HepG2 (cell line): ENCODE measurements around the gene SNCAIP. TPM values are rescaled to one million over a fixed set of nuclear protein-coding genes. Genes with fewer than 3 reads are reported as not detected.

Experiments used
- ATAC-seq: fragments of 200-7000 bp; cut with Tn5 transposase; 3 replicates; pipeline ENCODE4 v1.9.1; 2020; ENCODE audit warnings: mild to moderate bottlenecking, moderate library complexity
- BruUV-seq: library from RNA; stranded (reverse); fragments of 400-500 nt; replicated peaks from 2 replicates; lab custom pipeline; 2021; lab: Mats Ljungman, UMichigan
- CTCF ChIA-PET: fragments of 300-600 bp; formaldehyde crosslinking; extraction: SDS; loops from one replicate; lab custom pipeline; 2021; ENCODE audit warnings: low total read pairs, inconsistent platforms, low intra/inter-chr PET ratio; lab: Yijun Ruan, JAX
- POLR2A ChIA-PET: fragments of 350-600 bp; sonication (Branson Sonifier 250); formaldehyde crosslinking; loops from one replicate; lab custom pipeline; 2020; ENCODE audit warnings: antibody characterized with exemption, inconsistent platforms; lab: Yijun Ruan, JAX
- DNase-seq: peaks from one replicate; pipeline ENCODE4 v3.0.0-alpha.2; 2015; ENCODE audit warnings: low spot score
- FAIRE-seq: peaks from 3 replicates; lab custom pipeline; 2011; peaks lifted over from hg19 to GRCh38; lab: Jason Lieb, UNC
- H2AFZ ChIP-seq: one replicate; pipeline ENCODE4 v1.6.1; 2011; ENCODE audit warnings: low read length, inconsistent platforms
- H3K27ac ChIP-seq: fragments of 300-600 bp; 3 replicates; pipeline ENCODE4 v1.8.0; 2011; ENCODE audit warnings: mixed run types, mild to moderate bottlenecking, mixed read lengths, low read length, inconsistent platforms; ENCODE audit not compliant: insufficient read depth; ENCODE audit errors: extremely low read length
- H3K27me3 ChIP-seq, 2 experiments: fragments of 200-600 bp in 1 of 2; 2 replicates in 1 of 2; 3 replicates in 1 of 2; pipeline versions ENCODE4 v1.6.0 to v1.8.0; 2011; ENCODE audit warnings: low read length in 2 of 2, mild to moderate bottlenecking in 2 of 2, moderate library complexity in 2 of 2, inconsistent platforms in 1 of 2; ENCODE audit not compliant: insufficient read depth in 2 of 2, control insufficient read depth in 1 of 2
- H3K36me3 ChIP-seq, 2 experiments: fragments of 200-600 bp in 1 of 2; replicated peaks in 1 of 2; 2 replicates in 1 of 2; 3 replicates in 1 of 2; pipeline versions ENCODE4 v1.5.1 to v1.8.0; 2011; ENCODE audit warnings: low read length in 2 of 2, inconsistent platforms in 1 of 2; ENCODE audit not compliant: insufficient read depth in 2 of 2, control insufficient read depth in 1 of 2
- H3K4me1 ChIP-seq: 2 replicates; pipeline ENCODE4 v1.5.1; 2012; ENCODE audit warnings: low read length, inconsistent platforms; ENCODE audit not compliant: insufficient read depth
- H3K4me2 ChIP-seq: 2 replicates; pipeline ENCODE4 v1.6.0; 2011; ENCODE audit warnings: low read depth, low read length, inconsistent platforms
- H3K4me3 ChIP-seq, 3 experiments: fragments of 200-600 bp in 1 of 3; sonication (generic), shearing (Covaris generic) in 1 of 3; replicated peaks in 1 of 3; 2 replicates each; pipeline ENCODE4 v1.5.1; 2011 to 2016; ENCODE audit warnings: low read length in 3 of 3, inconsistent platforms in 2 of 3, low read depth in 2 of 3, mild to moderate bottlenecking in 2 of 3, control low read depth in 1 of 3, mixed read lengths in 1 of 3; ENCODE audit not compliant: insufficient read depth in 1 of 3
- H3K79me2 ChIP-seq: one replicate; pipeline ENCODE4 v1.6.1; 2011; ENCODE audit warnings: low read length, inconsistent platforms; ENCODE audit not compliant: insufficient read depth
- H3K9ac ChIP-seq: 2 replicates; pipeline ENCODE4 v1.6.0; 2011; ENCODE audit warnings: mild to moderate bottlenecking, low read depth, low read length, inconsistent platforms; ENCODE audit not compliant: insufficient read depth
- H3K9me3 ChIP-seq: 2 replicates; pipeline ENCODE4 v1.5.1; 2012; ENCODE audit warnings: mild to moderate bottlenecking, low read length
- H4K20me1 ChIP-seq: 2 replicates; pipeline ENCODE4 v1.6.0; 2011; ENCODE audit warnings: inconsistent platforms, mild to moderate bottlenecking, low read length, moderate library complexity; ENCODE audit not compliant: insufficient read depth
- ADNP ChIP-seq: sonication (generic); formaldehyde crosslinking; IDR thresholded peaks from 2 replicates; pipeline ENCODE4 v1.4.0; 2020; ENCODE audit warnings: missing genetic modification reagents
- ATM ChIP-seq: fragments of 450-650 bp; IDR thresholded peaks from 2 replicates; pipeline ENCODE4 v1.7.1; 2017; ENCODE audit warnings: mild to moderate bottlenecking, borderline replicate concordance
- E2F2 ChIP-seq: sonication (generic); formaldehyde crosslinking; IDR thresholded peaks from 2 replicates; pipeline ENCODE4 v1.4.0; 2020; ENCODE audit warnings: missing genetic modification reagents, borderline replicate concordance
- E2F5 ChIP-seq: sonication (generic); formaldehyde crosslinking; conservative IDR thresholded peaks from 2 replicates; pipeline ENCODE4 v1.4.0; 2020; ENCODE audit warnings: missing genetic modification reagents
- ETV6 ChIP-seq: sonication (generic); formaldehyde crosslinking; conservative IDR thresholded peaks from 2 replicates; pipeline ENCODE4 v1.4.0; 2020; ENCODE audit warnings: missing genetic modification reagents
- GPBP1L1 ChIP-seq: sonication (generic); formaldehyde crosslinking; IDR thresholded peaks from 2 replicates; pipeline ENCODE4 v1.5.0; 2020; ENCODE audit warnings: mild to moderate bottlenecking, missing genetic modification reagents
- GTF2F1 ChIP-seq: fragments of 150-350 bp; IDR thresholded peaks from 2 replicates; pipeline ENCODE4 v1.6.1; 2014; ENCODE audit warnings: low read length
- HDAC1 ChIP-seq: sonication (generic); formaldehyde crosslinking; IDR thresholded peaks from 2 replicates; pipeline ENCODE4 v1.5.1; 2020; ENCODE audit warnings: mild to moderate bottlenecking, missing genetic modification reagents
- HNRNPLL ChIP-seq: fragments of 200-400 bp; formaldehyde crosslinking; IDR thresholded peaks from 2 replicates; pipeline ENCODE4 v1.6.1; 2017; ENCODE audit warnings: mild to moderate bottlenecking, low read depth, low read length; ENCODE audit not compliant: poor library complexity, severe bottlenecking
- KAT8 ChIP-seq: IDR thresholded peaks from 2 replicates; pipeline ENCODE4 v1.6.1; 2016; ENCODE audit warnings: missing genetic modification reagents, missing compliant biosample characterization
- MAFG ChIP-seq: sonication (generic); formaldehyde crosslinking; IDR thresholded peaks from 2 replicates; pipeline ENCODE4 v1.5.1; 2020; ENCODE audit warnings: mild to moderate bottlenecking, missing genetic modification reagents
- SAFB2 ChIP-seq: sonication (generic); formaldehyde crosslinking; IDR thresholded peaks from 2 replicates; pipeline ENCODE4 v1.5.1; 2020; ENCODE audit warnings: missing genetic modification reagents, low read depth, mild to moderate bottlenecking, borderline replicate concordance
- SMC3 ChIP-seq: IDR thresholded peaks from 2 replicates; pipeline ENCODE4 v1.6.1; 2011; ENCODE audit warnings: low read length, improper control_type of control experiment
- ZGPAT ChIP-seq: IDR thresholded peaks from 2 replicates; pipeline ENCODE4 v1.6.1; 2016; ENCODE audit warnings: mild to moderate bottlenecking
- ZNF235 ChIP-seq: sonication (generic); formaldehyde crosslinking; IDR thresholded peaks from 2 replicates; pipeline ENCODE4 v1.8.1; 2023; ENCODE audit warnings: mild to moderate bottlenecking, missing genetic modification reagents, borderline replicate concordance
- ZSCAN30 ChIP-seq: sonication (generic); formaldehyde crosslinking; IDR thresholded peaks from 2 replicates; pipeline ENCODE4 v1.5.0; 2020; ENCODE audit warnings: mild to moderate bottlenecking, missing genetic modification reagents
- WGBS: methylation state at CpG from one replicate; pipeline ENCODE4 v1.1.6; 2017; ENCODE audit warnings: low lambda C conversion rate; 5-methylcytosine and 5-hydroxymethylcytosine counted together
- in situ Hi-C: cut with HindIII; loops from 2 replicates; pipeline ENCODE4 v1.10.0; 2017; ENCODE audit warnings: low pct_unique_long_range_greater_than_20kb; ENCODE audit not compliant: extremely low pct_ligation_motif_present
- intact Hi-C: fragments of 100-400 bp; cut with micrococcal nuclease; formaldehyde crosslinking; loops from one replicate; pipeline ENCODE4 v1.10.0; 2022; ENCODE audit not compliant: unreplicated experiment
- polyA plus RNA-seq, 8 experiments: library from polyadenylated mRNA; depleted of rRNA in 3 of 8; stranded (reverse) in 7 of 8; unstranded in 1 of 8; fragments of >200 nt; fragmentation: Illumina TruSeq in 4 of 8; extraction: Trizol in 4 of 8; gene quantifications; 2 replicates each; pipeline versions ENCODE4 v1.2.1 to v1.2.3, GENCODE V29; 2011 to 2016; ENCODE audit warnings: low read depth in 4 of 8, missing spikeins in 1 of 8, mixed read lengths in 1 of 8; ENCODE audit not compliant: insufficient read depth in 1 of 8
- total RNA-seq, 5 experiments: library from RNA; depleted of rRNA; stranded (reverse); fragments of >200 nt; fragmentation: Illumina TruSeq; extraction: Trizol; gene quantifications; 2 replicates each; pipeline ENCODE4 v1.2.3, GENCODE V29; 2016; ENCODE audit warnings: low read depth in 1 of 5

Gene SNCAIP
- total and polyA plus RNA-seq, 2 of the 13 experiments (the other 11 are each of a cell fraction or from before 2014, with no cell fraction given) = not detected

- Histone ChIP-seq H3K9me3 (no peaks in the 10 kb centered on the region), H3K27me3 (no peaks in the 10 kb centered on the region), H3K4me2 (no peak overlapping the region)
- ATAC-seq (no peak), FAIRE-seq (no peak), DNase-seq (no peak)
- no TSS peak for BruUV-seq
- in situ Hi-C loops = no loop called here
- POLR2A ChIA-PET = no interaction called here
- no peak for TF ChIP-seq SAFB2 (CRISPR knock-in tag)
- TF ChIP-seq MAFG (CRISPR knock-in tag) = no peak
- no peak for TF ChIP-seq ETV6 (CRISPR knock-in tag)
- no peak for TF ChIP-seq HDAC1 (CRISPR knock-in tag)
- TF ChIP-seq ZSCAN30 (CRISPR knock-in tag) = no peak
- no peak for TF ChIP-seq ZNF235 (CRISPR knock-in tag)
- TF ChIP-seq E2F2 (CRISPR knock-in tag) = no peak
- no peak for TF ChIP-seq ADNP (CRISPR knock-in tag)
- TF ChIP-seq, all 625 proteins: peak for 0
- Histone ChIP-seq H3K36me3 (no peaks in the 10 kb centered on the region), H3K4me1 (no peaks in the 10 kb centered on the region), H3K9ac (no peak overlapping the region), H3K4me3 (no peak overlapping the region), H4K20me1 (no peaks in the 10 kb centered on the region), H2AFZ (no peak overlapping the region), H3K27ac (no peak overlapping the region), H3K79me2 (no peaks in the 10 kb centered on the region)
- CTCF ChIA-PET = no interaction called here
- WGBS = 53% methylated on average over 3 of the region's 3 CpGs
- intact Hi-C loops = no loop called here
Observed at GRCh38 chr5:122447879-122448278, 135.8 kb downstream of the SNCAIP start.

GRCh38 chr5:122454541-122454940, 142.5 kb downstream of the SNCAIP start:
- Histone ChIP-seq H3K9ac (no peak overlapping the region), H2AFZ (no peak overlapping the region), H3K4me3 (no peak overlapping the region), H3K79me2 (no peaks in the 10 kb centered on the region), H3K27me3 (no peaks in the 10 kb centered on the region), H3K36me3 (no peaks in the 10 kb centered on the region), H3K4me1 (no peaks in the 10 kb centered on the region), H3K4me2 (no peak overlapping the region), H3K27ac (no peak overlapping the region), H4K20me1 (no peaks in the 10 kb centered on the region), H3K9me3 (no peaks in the 10 kb centered on the region)
- no peak for DNase-seq
- ChIA-PET CTCF (no interaction called here), POLR2A (no interaction called here)
- intact Hi-C loops = no loop called here
- FAIRE-seq = no peak
- no peak for ATAC-seq
- no TSS peak for BruUV-seq
- in situ Hi-C loops = no loop called here
- TF ChIP-seq E2F5 (CRISPR knock-in tag) = no peak
- no peak for TF ChIP-seq GTF2F1
- no peak for TF ChIP-seq ZGPAT (CRISPR knock-in tag)
- TF ChIP-seq GPBP1L1 (CRISPR knock-in tag) = no peak
- TF ChIP-seq HNRNPLL = no peak
- TF ChIP-seq ATM = no peak
- no peak for TF ChIP-seq SMC3
- no peak for TF ChIP-seq KAT8 (CRISPR knock-in tag)
